ENCODE measurements around the gene ZNF609. TPM values are rescaled to one million over a fixed set of nuclear protein-coding genes. Genes with fewer than 3 reads are reported as not detected.

The ZNF609 gene
- polyA plus RNA-seq, 1 experiment = 12.5 TPM

DNA sequence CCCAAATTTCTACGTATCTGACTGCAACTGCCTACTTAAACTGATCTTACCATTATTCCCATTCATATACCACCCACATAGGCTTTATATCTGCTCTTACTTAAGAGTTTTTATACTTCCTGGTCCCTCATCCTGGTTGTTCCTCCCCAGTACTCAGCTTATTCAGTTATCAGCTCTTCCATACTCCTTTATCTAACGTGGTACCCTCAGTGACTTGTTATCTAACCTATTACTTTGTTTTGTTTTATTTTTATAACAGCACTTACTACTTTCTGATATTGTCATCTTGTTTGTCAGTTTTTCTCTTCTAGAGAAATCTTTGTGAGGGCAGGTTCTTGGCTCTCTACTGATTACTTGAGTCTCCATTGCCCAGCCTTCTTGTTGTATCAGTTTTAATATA is 100.6 kb downstream of the ZNF609 start:
- Histone ChIP-seq H3K36me3 (ENCODE audit: control insufficient read depth, insufficient read depth, low read length) (no peaks in the 10 kb centered on the region), H3K4me3 (ENCODE audit: low read depth, low read length) (no peak overlapping the region), H3K27me3 (ENCODE audit: control insufficient read depth, insufficient read depth, low read length) (no peaks in the 10 kb centered on the region)
- POLR2A ChIA-PET = no interaction called here
- TF ChIP-seq, protein P1, sequence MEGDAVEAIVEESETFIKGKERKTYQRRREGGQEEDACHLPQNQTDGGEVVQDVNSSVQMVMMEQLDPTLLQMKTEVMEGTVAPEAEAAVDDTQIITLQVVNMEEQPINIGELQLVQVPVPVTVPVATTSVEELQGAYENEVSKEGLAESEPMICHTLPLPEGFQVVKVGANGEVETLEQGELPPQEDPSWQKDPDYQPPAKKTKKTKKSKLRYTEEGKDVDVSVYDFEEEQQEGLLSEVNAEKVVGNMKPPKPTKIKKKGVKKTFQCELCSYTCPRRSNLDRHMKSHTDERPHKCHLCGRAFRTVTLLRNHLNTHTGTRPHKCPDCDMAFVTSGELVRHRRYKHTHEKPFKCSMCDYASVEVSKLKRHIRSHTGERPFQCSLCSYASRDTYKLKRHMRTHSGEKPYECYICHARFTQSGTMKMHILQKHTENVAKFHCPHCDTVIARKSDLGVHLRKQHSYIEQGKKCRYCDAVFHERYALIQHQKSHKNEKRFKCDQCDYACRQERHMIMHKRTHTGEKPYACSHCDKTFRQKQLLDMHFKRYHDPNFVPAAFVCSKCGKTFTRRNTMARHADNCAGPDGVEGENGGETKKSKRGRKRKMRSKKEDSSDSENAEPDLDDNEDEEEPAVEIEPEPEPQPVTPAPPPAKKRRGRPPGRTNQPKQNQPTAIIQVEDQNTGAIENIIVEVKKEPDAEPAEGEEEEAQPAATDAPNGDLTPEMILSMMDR (IDR thresholded peaks at IDR 0.05; ENCODE audit: insufficient read depth, low read depth, low read length) = no peak
- DNase-seq (ENCODE audit: low read depth) = no peak
- CTCF ChIA-PET = no interaction called here

DNA sequence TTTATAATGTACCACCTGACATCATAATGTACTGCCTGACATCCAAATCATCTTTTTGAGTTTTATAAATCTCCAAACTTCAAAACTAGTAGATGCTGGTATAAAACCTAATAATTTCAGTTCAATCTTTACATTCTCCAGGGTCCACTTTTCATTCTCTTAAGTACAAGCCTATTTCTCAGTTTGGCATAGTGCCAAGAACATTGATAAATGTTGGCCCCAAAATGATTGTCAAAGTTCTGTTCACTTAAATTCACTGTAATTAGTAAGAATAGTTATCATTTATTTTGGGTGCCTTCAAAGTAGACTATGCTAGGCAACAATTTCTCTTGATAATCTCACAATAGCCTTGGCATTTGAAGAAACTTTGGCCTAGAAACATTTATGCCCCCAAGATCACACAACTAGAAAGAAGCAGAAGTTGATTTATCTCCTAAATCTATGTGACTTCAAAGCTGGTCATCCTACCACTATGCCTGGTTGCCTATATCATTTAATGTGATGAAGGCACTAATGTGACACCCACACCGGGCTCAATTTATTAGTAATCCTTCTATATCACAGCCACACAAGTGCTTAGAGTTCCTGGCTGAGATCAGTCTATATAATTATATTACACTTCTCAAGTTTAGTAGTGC is 101.7 kb downstream of the ZNF609 start:
- Histone ChIP-seq H3K4me3 (ENCODE audit: low read depth, low read length) (no peak overlapping the region), H3K36me3 (ENCODE audit: control insufficient read depth, insufficient read depth, low read length) (no peaks in the 10 kb centered on the region), H3K27me3 (ENCODE audit: control insufficient read depth, insufficient read depth, low read length) (no peaks in the 10 kb centered on the region)
- TF ChIP-seq, protein P1 (IDR thresholded peaks at IDR 0.05; ENCODE audit: insufficient read depth, low read depth, low read length) = no peak
- POLR2A ChIA-PET = no interaction called here
- DNase-seq (ENCODE audit: low read depth) = no peak
- CTCF ChIA-PET = no interaction called here

DNA sequence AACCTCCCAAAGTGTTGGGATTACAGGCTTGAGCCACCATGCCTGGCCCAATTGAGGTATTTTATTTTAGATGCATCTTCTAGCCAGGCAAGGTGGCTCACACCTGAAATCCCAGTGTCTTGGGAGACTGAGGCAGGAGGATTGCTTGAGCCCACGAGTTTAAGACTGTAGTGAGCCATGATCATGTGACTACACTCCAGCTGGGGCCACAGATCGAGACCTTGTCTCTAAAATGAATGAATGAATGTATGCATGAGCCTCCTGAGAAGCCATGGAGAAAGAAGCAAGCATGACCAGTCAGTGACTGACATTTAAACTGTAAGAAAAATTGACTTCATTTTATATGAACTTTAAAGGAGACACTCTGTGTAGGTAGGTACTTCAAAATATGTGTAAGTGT is 105.7 kb downstream of the ZNF609 start:
- H3K4me3 ChIP-seq (ENCODE audit: low read depth, low read length) = no peak overlapping the region
- ChIA-PET CTCF (interaction anchor here (1.4 kb wide), 2 partner anchors 8 to 12 kb away, joined by 3 to 5 read pairs; no protein-coding TSS in a partner anchor), POLR2A (no interaction called here)
- H3K27me3 ChIP-seq (ENCODE audit: control insufficient read depth, insufficient read depth, low read length) = no peaks in the 10 kb centered on the region
- no peaks in the 10 kb centered on the region for H3K36me3 ChIP-seq (ENCODE audit: control insufficient read depth, insufficient read depth, low read length)
- DNase-seq (ENCODE audit: low read depth) = no peak
- TF ChIP-seq, protein P1 (IDR thresholded peaks at IDR 0.05; ENCODE audit: insufficient read depth, low read depth, low read length) = no peak

DNA sequence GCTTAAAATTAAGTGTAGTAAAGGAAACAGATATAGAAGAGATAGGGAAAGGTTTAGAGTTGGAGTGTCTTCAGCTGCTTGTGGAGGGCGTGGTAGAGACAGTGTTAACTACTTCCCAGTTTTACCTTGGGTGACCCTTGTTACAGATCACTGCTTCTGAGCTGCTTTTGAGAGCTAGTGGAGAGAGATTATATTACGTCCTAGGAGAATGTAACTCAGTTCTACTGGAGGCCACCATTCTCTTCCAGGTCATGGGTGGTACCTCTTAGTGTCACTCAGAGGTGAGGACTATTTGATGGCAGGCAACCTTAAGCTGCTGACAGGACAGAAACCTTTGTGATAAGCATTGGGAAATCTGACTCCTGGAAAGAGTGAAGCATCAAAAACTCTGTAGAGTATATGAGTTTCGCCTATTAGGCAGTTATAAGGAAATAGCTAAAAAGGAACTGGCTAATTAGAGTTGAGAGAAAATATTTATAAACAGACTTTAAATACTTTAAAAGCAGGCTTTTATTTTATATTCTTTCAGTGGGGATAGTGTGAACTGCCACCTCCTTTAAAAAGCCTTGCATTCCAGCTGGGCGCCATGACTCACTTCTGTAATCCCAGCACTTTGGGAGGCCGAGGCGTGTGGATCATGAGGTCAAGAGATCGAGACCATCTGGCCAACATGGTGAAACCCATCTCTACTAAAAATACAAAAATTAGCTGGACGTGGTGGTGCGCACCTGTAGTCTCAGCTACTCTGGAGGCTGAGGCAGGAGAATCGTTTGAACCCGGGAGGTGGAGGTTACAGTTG is 106.5 kb downstream of the ZNF609 start:
- H3K27me3 ChIP-seq (ENCODE audit: control insufficient read depth, insufficient read depth, low read length) = no peaks in the 10 kb centered on the region
- TF ChIP-seq, protein P1 (IDR thresholded peaks at IDR 0.05; ENCODE audit: insufficient read depth, low read depth, low read length) = no peak
- H3K4me3 ChIP-seq (ENCODE audit: low read depth, low read length) = no peak overlapping the region
- ChIA-PET POLR2A (no interaction called here), CTCF (interaction anchor here (1.4 kb wide), 2 partner anchors 9 to 13 kb away, joined by 3 to 5 read pairs; no protein-coding TSS in a partner anchor)
- H3K36me3 ChIP-seq (ENCODE audit: control insufficient read depth, insufficient read depth, low read length) = no peaks in the 10 kb centered on the region
- no peak for DNase-seq (ENCODE audit: low read depth)

DNA sequence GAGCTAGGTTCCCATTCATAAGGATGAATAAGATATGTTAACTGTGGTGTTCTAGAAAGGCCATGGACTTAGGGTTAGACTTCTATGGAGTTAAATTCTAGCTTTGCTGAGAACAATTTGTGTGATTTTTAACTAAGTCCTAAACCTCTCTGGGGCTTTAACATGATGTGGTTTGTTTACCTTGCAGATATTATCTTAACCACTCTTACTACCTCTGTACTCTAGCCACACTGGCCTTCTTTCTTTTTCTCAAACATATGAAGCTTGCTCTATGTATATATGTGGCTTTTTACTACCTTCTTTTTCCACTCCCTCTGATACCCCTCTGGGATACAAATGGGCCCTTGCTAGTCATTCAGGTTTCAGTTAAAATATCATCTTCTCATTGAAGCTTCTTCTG is 108.4 kb downstream of the ZNF609 start:
- TF ChIP-seq, protein P1 (IDR thresholded peaks at IDR 0.05; ENCODE audit: insufficient read depth, low read depth, low read length) = no peak
- no peaks in the 10 kb centered on the region for H3K36me3 ChIP-seq (ENCODE audit: control insufficient read depth, insufficient read depth, low read length)
- no peak overlapping the region for H3K4me3 ChIP-seq (ENCODE audit: low read depth, low read length)
- no peak for DNase-seq (ENCODE audit: low read depth)
- ChIA-PET POLR2A (no interaction called here), CTCF (no interaction called here)
- no peaks in the 10 kb centered on the region for H3K27me3 ChIP-seq (ENCODE audit: control insufficient read depth, insufficient read depth, low read length)
